ENCODE data around the gene TSPAN4.

The TSPAN4 gene

DNA sequence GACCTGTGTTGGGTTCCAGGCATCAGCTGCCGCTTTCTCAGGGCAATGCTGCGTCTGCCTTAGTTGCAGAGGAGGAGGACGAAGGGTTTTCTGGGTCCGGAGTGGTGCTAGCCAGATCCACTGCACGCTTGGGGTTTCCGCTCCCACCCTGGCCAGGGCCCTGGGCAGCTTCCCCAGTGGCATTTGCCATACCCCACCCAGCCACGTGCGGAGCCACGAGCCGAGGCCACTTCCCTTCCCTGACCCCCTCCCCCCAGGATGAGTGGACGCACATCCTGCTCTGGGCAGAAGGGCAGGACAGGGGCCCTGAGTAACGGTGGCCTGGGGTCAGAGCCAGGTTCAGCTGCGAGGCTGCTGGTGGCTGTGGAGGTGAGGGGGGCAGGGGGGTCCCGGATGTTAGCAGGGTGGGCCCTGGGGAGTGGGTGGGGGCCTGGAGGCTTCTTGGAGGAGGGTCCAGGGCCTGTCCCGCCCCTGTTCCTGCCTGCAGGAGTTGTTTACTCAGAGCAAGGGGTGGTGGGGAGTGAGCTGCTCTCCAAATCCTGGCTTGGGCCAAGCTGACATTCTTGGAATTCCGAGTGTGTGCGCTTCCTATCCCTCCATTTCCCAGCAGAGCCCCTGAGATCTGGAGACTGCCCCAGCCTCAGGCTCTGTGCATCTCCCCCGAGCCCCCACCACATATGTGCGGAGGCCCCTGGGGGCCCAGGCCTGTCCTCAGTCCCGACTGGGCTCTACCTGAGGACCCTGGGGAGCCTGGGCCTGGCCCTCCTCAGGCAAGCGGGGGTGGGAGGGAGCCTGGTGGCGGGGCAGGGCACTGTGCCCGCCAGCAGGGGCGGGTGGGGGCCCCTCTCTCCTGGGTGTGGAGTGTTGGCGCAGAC, 1.4 kb downstream of the TSPAN4 start:
- H3K4me3 Mint-ChIP-seq = peak overlapping the region; percentile 81
- H3K36me3 Mint-ChIP-seq (ENCODE audit: low read depth) = peaks cover 69% of the 10 kb centered on the region
- intact Hi-C loops (cut with micrococcal nuclease) = loop anchor here (5.0 kb wide), 1 partner anchor 37 kb away; the partner anchor contains the start of genes PIDD1 and RPLP2
- H3K9me3 Mint-ChIP-seq = no peaks in the 10 kb centered on the region
- H3K4me1 Mint-ChIP-seq (ENCODE audit: low read depth) = peaks cover 69% of the 10 kb centered on the region
- peaks cover 29% of the 10 kb centered on the region for H3K27me3 Mint-ChIP-seq
- peak overlapping the region; percentile 93 for H3K27ac Mint-ChIP-seq

DNA sequence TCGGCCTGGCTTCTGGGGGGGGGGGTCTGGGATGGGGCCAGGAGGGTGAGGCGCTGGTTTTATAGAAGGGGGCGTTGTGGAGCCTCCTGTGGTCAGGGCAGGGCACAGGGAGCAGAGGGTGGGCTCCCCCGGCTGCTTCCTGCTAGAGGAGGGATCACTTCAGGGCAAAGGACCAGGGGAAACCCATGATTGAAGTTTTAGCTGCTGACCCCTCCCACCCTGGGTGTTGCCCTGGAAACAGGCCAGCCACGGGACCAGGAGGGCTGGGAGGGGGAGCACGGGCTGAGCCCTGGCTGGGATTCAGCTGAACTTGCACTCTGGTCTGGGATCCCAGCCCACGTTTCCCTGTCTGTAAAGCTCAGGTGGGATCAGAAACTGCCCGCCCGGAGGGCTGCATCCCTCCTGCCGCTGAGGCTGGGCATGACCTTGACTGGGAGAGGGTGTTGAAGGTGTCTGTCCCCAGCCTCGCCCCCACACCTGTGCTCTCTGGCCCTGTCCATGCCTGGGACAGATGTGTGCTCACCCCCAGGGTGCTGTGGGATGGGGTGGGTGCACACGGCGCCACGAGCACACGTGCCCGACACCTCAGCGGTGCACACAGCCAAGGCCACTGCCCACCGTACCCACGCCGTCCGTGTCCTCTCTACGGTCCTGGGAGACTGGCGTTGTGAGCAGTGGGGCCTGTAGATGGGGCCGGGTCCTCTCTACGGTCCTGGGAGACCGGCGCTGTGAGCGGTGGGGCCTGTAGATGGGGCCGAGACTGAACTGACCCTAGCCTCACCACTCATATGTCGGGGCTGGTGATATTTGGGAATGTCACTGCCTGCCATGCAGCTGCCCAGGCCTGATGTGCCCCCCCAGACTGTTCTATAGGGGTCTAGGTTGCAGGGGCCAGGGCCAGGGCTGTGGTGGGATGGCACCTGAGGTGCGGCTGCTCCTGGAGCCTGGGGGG, 2.3 kb downstream of the TSPAN4 start:
- H3K27ac Mint-ChIP-seq = peak overlapping the region; percentile 93
- H3K4me1 Mint-ChIP-seq (ENCODE audit: low read depth) = peaks cover 66% of the 10 kb centered on the region
- peaks cover 34% of the 10 kb centered on the region for H3K27me3 Mint-ChIP-seq
- H3K4me3 Mint-ChIP-seq = peak overlapping the region; percentile 81
- no peaks in the 10 kb centered on the region for H3K9me3 Mint-ChIP-seq
- H3K36me3 Mint-ChIP-seq (ENCODE audit: low read depth) = peaks cover 66% of the 10 kb centered on the region
- intact Hi-C loops (cut with micrococcal nuclease) = loop anchor here (5.0 kb wide), 1 partner anchor 38 kb away; the partner anchor contains the start of genes PIDD1 and RPLP2

DNA sequence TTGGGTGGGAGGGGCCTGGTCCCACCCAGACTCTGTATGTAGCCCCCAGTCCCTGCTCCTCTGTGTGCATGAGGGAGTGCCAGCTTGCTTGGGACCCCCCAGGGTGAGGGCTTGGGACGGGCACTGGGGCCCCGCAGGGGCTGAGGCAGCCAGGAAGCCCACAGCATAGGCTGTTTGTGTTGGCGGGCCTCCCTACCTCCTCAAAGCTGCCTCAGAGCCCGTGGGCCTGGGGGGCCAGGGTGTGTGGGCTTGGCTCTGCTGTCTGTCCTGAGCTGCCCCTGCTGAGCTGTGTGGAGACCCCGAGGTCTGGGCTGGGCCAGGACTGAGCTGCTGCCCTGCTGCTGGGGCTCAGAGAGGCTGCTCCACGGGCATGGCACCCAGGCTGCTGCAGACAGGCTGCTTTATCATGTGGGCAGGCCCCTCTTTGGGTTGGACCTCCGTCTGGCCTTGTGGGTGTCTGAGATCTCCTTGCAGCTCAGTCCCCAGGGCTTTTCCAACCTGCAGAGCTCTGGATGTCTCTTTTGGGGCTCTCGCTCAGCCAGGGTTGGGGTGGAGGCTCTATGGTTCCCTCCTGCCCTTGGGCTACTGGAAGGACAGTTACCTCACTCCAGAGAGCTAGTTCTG, 3.3 kb downstream of the TSPAN4 start:
- H3K4me3 Mint-ChIP-seq = peak overlapping the region; percentile 81
- intact Hi-C loops (cut with micrococcal nuclease) = no loop called here
- H3K9me3 Mint-ChIP-seq = no peaks in the 10 kb centered on the region
- H3K36me3 Mint-ChIP-seq (ENCODE audit: low read depth) = peaks cover 66% of the 10 kb centered on the region
- peak overlapping the region; percentile 93 for H3K27ac Mint-ChIP-seq
- peaks cover 56% of the 10 kb centered on the region for H3K4me1 Mint-ChIP-seq (ENCODE audit: low read depth)
- H3K27me3 Mint-ChIP-seq = peaks cover 44% of the 10 kb centered on the region

GRCh38 chr11:846496-847098, 3.9 kb downstream of the TSPAN4 start:
- intact Hi-C loops (cut with micrococcal nuclease) = no loop called here

DNA sequence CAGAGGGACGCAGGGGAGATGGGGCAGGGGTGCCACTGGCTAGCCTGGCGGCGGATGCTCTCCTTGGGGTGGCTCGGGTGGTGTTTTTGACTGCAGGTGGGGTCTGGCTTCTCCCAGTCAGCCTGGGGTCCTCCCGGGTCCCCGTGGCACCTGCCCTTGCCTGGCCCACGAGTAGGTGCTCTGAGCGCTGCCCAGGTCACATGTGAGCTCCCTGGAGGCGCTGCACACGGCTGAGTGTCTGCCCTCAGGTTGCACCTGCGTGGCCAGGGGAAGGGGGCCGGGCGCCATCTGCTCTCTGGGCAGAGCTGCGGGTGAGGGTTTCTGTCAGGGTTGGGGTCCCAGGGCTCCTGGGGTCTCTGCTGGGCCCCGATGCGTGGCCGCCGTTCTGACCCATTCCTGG, 5.2 kb downstream of the TSPAN4 start:
- no peak overlapping the region for H3K4me3 Mint-ChIP-seq
- H3K27ac Mint-ChIP-seq = no peak overlapping the region
- H3K9me3 Mint-ChIP-seq = no peaks in the 10 kb centered on the region
- peaks cover 46% of the 10 kb centered on the region for H3K27me3 Mint-ChIP-seq
- peaks cover 78% of the 10 kb centered on the region for H3K36me3 Mint-ChIP-seq (ENCODE audit: low read depth)
- intact Hi-C loops (cut with micrococcal nuclease) = no loop called here
- H3K4me1 Mint-ChIP-seq (ENCODE audit: low read depth) = peaks cover 56% of the 10 kb centered on the region

More at GRCh38 chr11:846496-847098, 3.9 kb downstream of the TSPAN4 start:
- peaks cover 66% of the 10 kb centered on the region for H3K36me3 Mint-ChIP-seq (ENCODE audit: low read depth)
- peaks cover 46% of the 10 kb centered on the region for H3K27me3 Mint-ChIP-seq
- H3K9me3 Mint-ChIP-seq = no peaks in the 10 kb centered on the region
- H3K4me1 Mint-ChIP-seq (ENCODE audit: low read depth) = peaks cover 51% of the 10 kb centered on the region
- H3K27ac Mint-ChIP-seq = peak overlapping the region; percentile 63
- peak overlapping the region; percentile 81 for H3K4me3 Mint-ChIP-seq

DNA sequence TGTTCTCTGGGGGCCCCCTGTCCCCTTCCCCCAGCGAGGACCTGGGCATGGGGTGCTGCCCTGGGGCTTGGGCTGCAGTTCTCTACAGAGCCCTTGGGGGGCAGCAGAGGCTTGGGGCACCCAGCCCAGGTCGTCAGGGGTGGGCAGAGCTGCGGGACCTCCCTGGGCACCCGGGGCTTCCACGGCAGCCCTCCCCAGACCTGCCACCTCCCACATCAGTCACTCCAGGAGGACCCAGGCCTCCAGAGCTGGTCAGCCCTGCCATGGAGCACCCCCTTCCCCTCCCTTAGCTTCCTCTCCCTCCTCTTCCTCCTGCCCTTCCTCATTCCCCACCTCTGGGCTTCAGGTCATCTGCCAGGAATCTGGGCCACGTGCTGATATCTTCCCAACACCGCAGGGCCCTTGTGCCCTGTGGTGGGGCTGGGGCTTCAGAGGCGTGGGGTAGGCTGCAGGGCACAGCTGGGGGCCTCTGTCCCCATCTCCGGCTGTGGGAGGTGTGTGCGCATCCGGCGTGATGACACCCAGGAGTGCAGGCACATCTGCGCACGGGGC, 5.8 kb downstream of the TSPAN4 start:
- Mint-ChIP-seq H3K9me3 (no peaks in the 10 kb centered on the region), H3K27me3 (peaks cover 46% of the 10 kb centered on the region), H3K36me3 (ENCODE audit: low read depth) (peaks cover 81% of the 10 kb centered on the region), H3K4me1 (ENCODE audit: low read depth) (peaks cover 53% of the 10 kb centered on the region), H3K27ac (no peak overlapping the region), H3K4me3 (peak overlapping the region; percentile 69)
- intact Hi-C loops (cut with micrococcal nuclease) = no loop called here

- intact Hi-C loops (cut with micrococcal nuclease) = no loop called here
- Mint-ChIP-seq H3K36me3 (ENCODE audit: low read depth) (peaks cover 81% of the 10 kb centered on the region), H3K27ac (no peak overlapping the region), H3K9me3 (no peaks in the 10 kb centered on the region), H3K4me3 (peak overlapping the region; percentile 69), H3K4me1 (ENCODE audit: low read depth) (peaks cover 46% of the 10 kb centered on the region), H3K27me3 (peaks cover 46% of the 10 kb centered on the region)
Measured at GRCh38 chr11:849104-849824, 6.6 kb downstream of the TSPAN4 start.

- Mint-ChIP-seq H3K36me3 (ENCODE audit: low read depth) (peaks cover 82% of the 10 kb centered on the region), H3K4me1 (ENCODE audit: low read depth) (peaks cover 41% of the 10 kb centered on the region), H3K27ac (no peak overlapping the region), H3K27me3 (peaks cover 41% of the 10 kb centered on the region), H3K4me3 (peak overlapping the region; percentile 13), H3K9me3 (no peaks in the 10 kb centered on the region)
- intact Hi-C loops (cut with micrococcal nuclease) = loop anchor here (10.0 kb wide), 1 partner anchor 205 kb away; no protein-coding TSS in a partner anchor
Measured at GRCh38 chr11:849951-850774, 7.5 kb downstream of the TSPAN4 start.

GRCh38 chr11:850775-851763, 8.4 kb downstream of the TSPAN4 start:
- H3K27me3 Mint-ChIP-seq = peaks cover 38% of the 10 kb centered on the region
- H3K4me1 Mint-ChIP-seq (ENCODE audit: low read depth) = peaks cover 32% of the 10 kb centered on the region
- peaks cover 89% of the 10 kb centered on the region for H3K36me3 Mint-ChIP-seq (ENCODE audit: low read depth)
- H3K4me3 Mint-ChIP-seq = no peak overlapping the region
- H3K27ac Mint-ChIP-seq = no peak overlapping the region
- intact Hi-C loops (cut with micrococcal nuclease) = loop anchor here (10.0 kb wide), 1 partner anchor 204 kb away; no protein-coding TSS in a partner anchor
- H3K9me3 Mint-ChIP-seq = no peaks in the 10 kb centered on the region

GRCh38 chr11:852762-853161, 10.1 kb downstream of the TSPAN4 start:
- Mint-ChIP-seq H3K9me3 (no peaks in the 10 kb centered on the region), H3K36me3 (ENCODE audit: low read depth) (peaks cover 94% of the 10 kb centered on the region), H3K4me3 (no peak overlapping the region), H3K4me1 (ENCODE audit: low read depth) (peaks cover 25% of the 10 kb centered on the region), H3K27ac (no peak overlapping the region), H3K27me3 (peaks cover 30% of the 10 kb centered on the region)
- intact Hi-C loops (cut with micrococcal nuclease) = loop anchor here (10.0 kb wide), 1 partner anchor 202 kb away; no protein-coding TSS in a partner anchor

Data from dendritic cell treated with granulocyte-macrophage colony-stimulating factor and Interleukin-4, amounts not matched to agents 40 ng/mL and 50 ng/mL, for 4 days (primary cell).